Left ventricle myocardium inferior (tissue), 1 donor: ENCODE data around the gene PTPRO. TPM values are rescaled to one million over a fixed set of nuclear protein-coding genes. Genes with fewer than 3 reads are reported as not detected.

Source experiments
- DNase-seq: peaks from one replicate; pipeline ENCODE4 v3.0.0-alpha.2; 2020
- H3K27ac ChIP-seq: fragments of 200-600 bp; replicated peaks from 2 replicates; pipeline ENCODE4 v1.8.0; 2021
- H3K27me3 ChIP-seq: fragments of 200-600 bp; 2 replicates; pipeline ENCODE4 v1.8.0; 2021; ENCODE audit warnings: low read depth
- H3K36me3 ChIP-seq: fragments of 200-600 bp; 2 replicates; pipeline ENCODE4 v1.8.0; 2021
- H3K4me1 ChIP-seq: fragments of 200-600 bp; 2 replicates; pipeline ENCODE4 v1.8.0; 2021
- H3K4me3 ChIP-seq: fragments of 200-600 bp; 2 replicates; pipeline ENCODE4 v1.8.0; 2021; ENCODE audit warnings: mild to moderate bottlenecking, moderate library complexity
- H3K9me3 ChIP-seq: fragments of 200-600 bp; replicated peaks from 2 replicates; pipeline ENCODE4 v1.8.0; 2021
- intact Hi-C: fragments of 100-400 bp; cut with micrococcal nuclease; formaldehyde crosslinking; loops from one replicate; pipeline ENCODE4 v1.11.0; 2022
- total RNA-seq: library from RNA; stranded (reverse); fragmentation: NEBNext Ultra II Directional; extraction: Animal tissue kit (Norgen Biotek cat#: 25700); gene quantifications from one replicate; pipeline ENCODE4 v1.2.1, GENCODE V29; 2021
- TF ChIP-seq, protein P1 (sequence below): fragments of 200-600 bp; IDR thresholded peaks from 2 replicates; pipeline ENCODE4 v1.8.0; 2021; ENCODE audit warnings: antibody characterized with exemption, mild to moderate bottlenecking, borderline replicate concordance
- donor health status: DM: no; HTN: yes; CAD: no; lungs with severe emphysema.

Gene PTPRO
- total RNA-seq, 1 donor from 2014 or later, result 0.82 TPM

DNA sequence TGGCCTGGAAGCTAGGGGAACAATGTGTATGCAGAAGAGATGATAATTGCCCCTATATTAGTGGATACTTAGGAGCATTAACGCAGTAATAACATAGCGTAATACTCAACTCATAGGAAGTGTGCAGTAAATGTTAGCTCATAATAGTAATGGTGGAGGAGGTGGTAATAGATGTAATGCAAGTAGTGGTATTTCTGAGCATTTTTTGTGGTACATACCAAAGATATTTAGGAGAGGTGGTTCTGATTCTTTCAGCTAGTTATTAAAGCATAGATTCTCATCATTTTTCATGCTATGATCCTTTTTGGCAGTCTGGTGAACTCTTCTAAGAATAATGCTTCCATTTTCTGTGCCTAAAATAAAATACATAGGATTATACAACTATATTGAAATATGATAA, 233.1 kb downstream of the PTPRO start:
- DNase-seq, result no peak
- H3K27me3 ChIP-seq, result peaks cover 6% of the 10 kb centered on the region
- no peak overlapping the region for H3K27ac ChIP-seq
- TF ChIP-seq, protein P1, sequence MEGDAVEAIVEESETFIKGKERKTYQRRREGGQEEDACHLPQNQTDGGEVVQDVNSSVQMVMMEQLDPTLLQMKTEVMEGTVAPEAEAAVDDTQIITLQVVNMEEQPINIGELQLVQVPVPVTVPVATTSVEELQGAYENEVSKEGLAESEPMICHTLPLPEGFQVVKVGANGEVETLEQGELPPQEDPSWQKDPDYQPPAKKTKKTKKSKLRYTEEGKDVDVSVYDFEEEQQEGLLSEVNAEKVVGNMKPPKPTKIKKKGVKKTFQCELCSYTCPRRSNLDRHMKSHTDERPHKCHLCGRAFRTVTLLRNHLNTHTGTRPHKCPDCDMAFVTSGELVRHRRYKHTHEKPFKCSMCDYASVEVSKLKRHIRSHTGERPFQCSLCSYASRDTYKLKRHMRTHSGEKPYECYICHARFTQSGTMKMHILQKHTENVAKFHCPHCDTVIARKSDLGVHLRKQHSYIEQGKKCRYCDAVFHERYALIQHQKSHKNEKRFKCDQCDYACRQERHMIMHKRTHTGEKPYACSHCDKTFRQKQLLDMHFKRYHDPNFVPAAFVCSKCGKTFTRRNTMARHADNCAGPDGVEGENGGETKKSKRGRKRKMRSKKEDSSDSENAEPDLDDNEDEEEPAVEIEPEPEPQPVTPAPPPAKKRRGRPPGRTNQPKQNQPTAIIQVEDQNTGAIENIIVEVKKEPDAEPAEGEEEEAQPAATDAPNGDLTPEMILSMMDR, result no peak
- H3K4me1 ChIP-seq, result no peaks in the 10 kb centered on the region
- intact Hi-C loops, result no loop called here
- H3K9me3 ChIP-seq, result no peaks in the 10 kb centered on the region
- H3K36me3 ChIP-seq, result no peaks in the 10 kb centered on the region
- H3K4me3 ChIP-seq, result no peak overlapping the region

DNA sequence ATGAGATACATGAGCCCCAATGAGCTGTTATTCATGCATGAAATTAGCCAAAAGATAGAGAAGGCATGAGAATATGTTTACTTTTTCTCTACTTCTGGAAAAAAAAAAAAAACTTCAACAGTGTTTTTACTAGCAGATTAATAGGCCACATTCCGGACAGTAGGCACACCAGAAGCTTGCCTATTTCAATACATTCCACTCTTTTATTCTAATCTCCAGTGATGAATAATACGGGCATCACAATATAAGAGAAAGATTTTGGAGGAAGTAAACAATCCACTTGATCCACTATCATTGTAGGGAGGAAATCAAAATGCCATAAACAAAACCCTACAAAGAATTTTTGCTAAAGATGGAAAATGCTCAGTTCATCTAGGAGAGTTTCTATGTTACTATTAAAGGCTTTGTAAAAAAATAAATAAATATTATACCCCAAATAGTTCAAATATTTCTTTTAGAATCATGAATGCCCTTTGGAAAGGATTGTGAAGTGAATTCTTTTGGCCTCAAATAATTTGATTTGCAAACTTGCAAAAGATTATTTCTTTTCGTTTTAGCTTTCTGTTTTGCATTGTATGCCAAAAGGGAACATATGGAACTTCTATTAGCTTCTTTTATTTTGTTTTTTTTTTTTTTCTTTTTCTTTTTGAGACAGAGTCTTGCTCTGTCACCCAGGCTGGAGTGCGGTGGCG, 234.2 kb downstream of the PTPRO start:
- H3K27me3 ChIP-seq, result peaks cover 6% of the 10 kb centered on the region
- TF ChIP-seq, protein P1, result no peak

DNA sequence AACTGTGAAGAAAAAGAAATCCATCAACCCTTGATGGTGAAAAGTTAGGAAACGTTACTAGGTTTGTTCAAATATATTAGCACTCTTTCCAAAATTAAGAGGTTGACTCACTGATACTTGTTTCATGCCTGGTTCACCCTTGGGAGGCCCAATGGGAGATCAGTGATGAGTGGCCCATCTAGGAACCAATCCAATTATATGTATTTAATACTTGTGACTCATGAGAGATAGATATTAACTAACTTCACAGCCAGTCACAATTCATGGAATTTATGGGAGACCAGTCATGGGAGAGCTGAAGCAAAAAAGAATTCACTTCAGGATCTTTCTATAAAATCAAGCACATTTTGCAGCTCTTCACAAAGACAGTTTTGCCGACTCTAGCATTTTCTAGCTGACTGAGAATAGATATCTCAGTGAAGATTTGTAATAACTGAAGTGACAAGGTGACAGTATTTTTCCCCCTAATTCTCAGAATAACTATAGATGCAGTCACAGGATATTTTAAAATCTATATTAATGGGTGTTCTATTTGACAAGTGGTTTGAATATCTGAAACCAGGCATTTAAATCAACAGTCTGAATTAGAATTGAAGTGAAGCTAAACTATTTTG, 236.7 kb downstream of the PTPRO start:
- TF ChIP-seq, protein P1, result no peak
- Histone ChIP-seq H3K27me3 (no peaks in the 10 kb centered on the region), H3K4me1 (no peaks in the 10 kb centered on the region), H3K9me3 (no peaks in the 10 kb centered on the region), H3K27ac (no peak overlapping the region), H3K36me3 (no peaks in the 10 kb centered on the region), H3K4me3 (no peak overlapping the region)
- DNase-seq, result no peak
- intact Hi-C loops, result no loop called here

More for the DNA sequence above, 234.2 kb downstream of the PTPRO start:
- DNase-seq, result no peak
- Histone ChIP-seq H3K36me3 (no peaks in the 10 kb centered on the region), H3K27ac (no peak overlapping the region), H3K9me3 (no peaks in the 10 kb centered on the region), H3K4me1 (no peaks in the 10 kb centered on the region), H3K4me3 (no peak overlapping the region)
- intact Hi-C loops, result no loop called here

DNA sequence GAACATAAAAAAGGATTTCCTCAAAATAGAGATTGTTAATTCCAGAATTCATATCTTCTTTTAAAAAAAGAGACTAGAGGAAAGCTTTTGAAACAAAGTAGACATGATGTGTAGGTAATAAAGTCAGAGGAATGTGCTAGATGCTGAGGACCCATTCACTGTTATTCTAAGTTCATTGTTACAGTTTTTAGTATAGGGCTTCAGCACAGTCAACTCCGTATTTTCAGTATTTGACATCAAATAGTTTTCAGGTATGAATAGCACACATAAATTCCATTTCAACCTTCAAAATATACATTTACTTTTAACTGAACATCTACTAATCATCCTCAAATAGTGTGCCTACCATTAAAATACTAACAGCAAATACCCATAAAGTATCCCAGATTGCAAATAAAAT, 239.1 kb downstream of the PTPRO start:
- Histone ChIP-seq H3K27ac (no peak overlapping the region), H3K4me1 (no peaks in the 10 kb centered on the region), H3K4me3 (no peak overlapping the region), H3K9me3 (no peaks in the 10 kb centered on the region), H3K36me3 (no peaks in the 10 kb centered on the region), H3K27me3 (peaks cover under 1% of the 10 kb centered on the region)
- no peak for DNase-seq
- intact Hi-C loops, result no loop called here
- TF ChIP-seq, protein P1, result no peak

DNA sequence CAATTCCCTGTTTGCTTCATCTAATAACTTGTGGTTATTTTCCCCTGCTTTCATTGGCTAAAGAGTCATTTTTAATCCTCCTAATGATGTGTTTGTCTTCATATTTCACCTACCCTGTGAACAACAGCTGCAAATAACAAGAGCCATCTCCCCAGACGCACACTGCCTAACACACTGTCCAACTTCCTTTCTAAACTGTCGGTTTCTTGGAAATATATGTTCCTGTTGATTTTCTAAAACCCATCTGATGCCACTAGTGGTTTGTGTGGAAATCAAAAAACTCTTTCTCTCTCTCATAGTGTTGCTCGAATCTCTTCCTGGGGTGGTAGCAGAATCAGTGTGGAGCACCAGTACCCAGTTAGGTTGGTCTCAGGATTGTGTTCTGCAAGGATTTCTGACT, 240.0 kb downstream of the PTPRO start:
- intact Hi-C loops, result no loop called here
- Histone ChIP-seq H3K36me3 (no peaks in the 10 kb centered on the region), H3K4me3 (no peak overlapping the region), H3K27me3 (peaks cover 5% of the 10 kb centered on the region), H3K27ac (peak overlapping the region; percentile 17), H3K4me1 (no peaks in the 10 kb centered on the region), H3K9me3 (no peaks in the 10 kb centered on the region)
- TF ChIP-seq, protein P1, result no peak
- DNase-seq, result no peak
